Fibroblast of villous mesenchyme (primary cell): Measurements from ENCODE around the gene LRP1B. TPM values are rescaled to one million over a fixed set of nuclear protein-coding genes. Genes with fewer than 3 reads are reported as not detected.

Experiments used
- DNase-seq: peaks from one replicate; pipeline ENCODE4 v3.0.0-alpha.2; 2010; ENCODE audit warnings: low read depth
- H3K4me3 ChIP-seq: 2 replicates; pipeline ENCODE4 v1.5.1; 2011; ENCODE audit warnings: low read depth, mild to moderate bottlenecking, low read length
- total RNA-seq: library from RNA; depleted of rRNA; stranded (reverse); fragments of >200 nt; gene quantifications from 2 replicates; pipeline ENCODE4 v1.2.3, GENCODE V29; 2012
- TF ChIP-seq, protein P1 (sequence below): IDR thresholded peaks from 2 replicates; pipeline ENCODE4 v1.5.1; 2012; ENCODE audit warnings: low read depth, mild to moderate bottlenecking, low read length; ENCODE audit not compliant: insufficient read depth

The LRP1B gene
- total RNA-seq, 1 donor = 2.2 TPM

DNA sequence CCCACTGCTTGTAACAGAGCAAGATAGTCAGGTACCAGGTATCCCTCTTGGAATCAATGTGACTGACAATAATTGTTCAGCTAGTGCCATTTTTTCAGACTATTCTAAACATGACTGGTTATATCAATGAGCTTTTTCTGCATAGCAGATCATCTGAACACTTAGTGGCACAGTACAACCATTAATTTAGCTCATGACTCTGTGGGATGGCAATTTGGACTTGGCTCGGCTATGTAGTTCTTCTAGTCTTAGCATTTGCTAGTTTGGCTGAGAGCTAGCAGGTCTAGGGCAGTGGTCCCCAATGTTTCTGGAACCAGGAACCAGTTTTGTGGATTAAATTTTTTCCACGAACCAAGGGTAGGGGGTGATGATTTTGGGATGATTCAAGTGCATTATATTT, 1929.2 kb downstream of the LRP1B start:
- no peak overlapping the region for H3K4me3 ChIP-seq
- DNase-seq = no peak
- TF ChIP-seq, protein P1, sequence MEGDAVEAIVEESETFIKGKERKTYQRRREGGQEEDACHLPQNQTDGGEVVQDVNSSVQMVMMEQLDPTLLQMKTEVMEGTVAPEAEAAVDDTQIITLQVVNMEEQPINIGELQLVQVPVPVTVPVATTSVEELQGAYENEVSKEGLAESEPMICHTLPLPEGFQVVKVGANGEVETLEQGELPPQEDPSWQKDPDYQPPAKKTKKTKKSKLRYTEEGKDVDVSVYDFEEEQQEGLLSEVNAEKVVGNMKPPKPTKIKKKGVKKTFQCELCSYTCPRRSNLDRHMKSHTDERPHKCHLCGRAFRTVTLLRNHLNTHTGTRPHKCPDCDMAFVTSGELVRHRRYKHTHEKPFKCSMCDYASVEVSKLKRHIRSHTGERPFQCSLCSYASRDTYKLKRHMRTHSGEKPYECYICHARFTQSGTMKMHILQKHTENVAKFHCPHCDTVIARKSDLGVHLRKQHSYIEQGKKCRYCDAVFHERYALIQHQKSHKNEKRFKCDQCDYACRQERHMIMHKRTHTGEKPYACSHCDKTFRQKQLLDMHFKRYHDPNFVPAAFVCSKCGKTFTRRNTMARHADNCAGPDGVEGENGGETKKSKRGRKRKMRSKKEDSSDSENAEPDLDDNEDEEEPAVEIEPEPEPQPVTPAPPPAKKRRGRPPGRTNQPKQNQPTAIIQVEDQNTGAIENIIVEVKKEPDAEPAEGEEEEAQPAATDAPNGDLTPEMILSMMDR = no peak

DNA sequence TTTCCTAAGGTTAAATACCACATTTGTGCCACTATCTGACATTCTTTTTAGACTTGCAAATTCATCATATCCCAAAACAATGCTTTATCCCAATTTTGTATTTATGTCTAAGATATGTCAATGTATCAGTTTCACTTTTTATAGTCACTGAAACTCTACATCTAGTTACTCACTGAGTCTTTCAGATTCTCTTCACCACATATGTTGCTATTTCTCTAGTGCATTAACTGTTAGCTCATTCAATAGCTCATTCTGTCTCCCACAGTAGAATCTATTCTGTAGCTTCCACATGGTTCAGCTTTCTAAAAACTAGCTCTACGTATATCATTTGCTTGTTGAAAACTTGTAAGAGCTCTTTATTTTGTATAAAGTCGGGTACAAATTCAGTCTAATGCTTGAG, 1930.1 kb downstream of the LRP1B start:
- TF ChIP-seq, protein P1 = no peak
- no peak overlapping the region for H3K4me3 ChIP-seq
- no peak for DNase-seq

DNA sequence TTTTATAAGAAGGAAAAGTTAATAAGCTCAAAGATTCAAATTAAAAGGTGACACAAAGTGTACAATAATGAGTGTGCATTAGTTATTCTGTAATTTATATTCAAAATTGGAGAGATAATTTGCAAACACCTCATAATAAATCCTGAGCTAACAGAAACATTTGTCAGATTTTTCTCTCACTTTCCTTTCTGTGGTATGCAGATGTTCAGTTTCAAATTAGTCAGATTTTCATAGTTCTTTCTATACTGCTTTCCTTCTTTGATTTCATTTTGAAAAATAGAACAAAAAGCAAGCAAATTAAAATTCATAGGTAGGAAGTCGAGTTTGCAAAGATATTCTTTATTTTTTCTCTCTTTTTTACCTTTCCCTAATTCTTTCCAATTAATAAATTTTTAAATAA, 1930.5 kb downstream of the LRP1B start:
- no peak for DNase-seq
- TF ChIP-seq, protein P1 = no peak
- H3K4me3 ChIP-seq = no peak overlapping the region

DNA sequence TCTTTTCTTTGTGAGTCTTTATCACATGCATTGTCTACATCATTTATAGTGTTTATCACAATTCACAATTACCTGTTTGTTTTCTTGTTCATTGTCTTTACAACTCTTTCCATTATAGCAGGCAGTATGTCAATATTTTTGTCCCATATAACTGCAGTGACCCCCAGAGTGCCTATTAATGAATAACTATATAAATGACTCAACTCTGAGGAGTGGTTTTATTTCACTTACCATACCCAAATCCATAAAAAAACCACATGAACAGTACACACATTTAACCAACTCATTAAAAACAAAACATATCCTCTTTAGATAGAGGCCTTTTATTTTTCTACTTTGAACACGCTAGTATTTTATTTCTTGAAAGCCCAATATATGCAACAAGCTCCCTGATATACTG, 1931.5 kb downstream of the LRP1B start:
- H3K4me3 ChIP-seq = no peak overlapping the region
- TF ChIP-seq, protein P1 = no peak
- no peak for DNase-seq

DNA sequence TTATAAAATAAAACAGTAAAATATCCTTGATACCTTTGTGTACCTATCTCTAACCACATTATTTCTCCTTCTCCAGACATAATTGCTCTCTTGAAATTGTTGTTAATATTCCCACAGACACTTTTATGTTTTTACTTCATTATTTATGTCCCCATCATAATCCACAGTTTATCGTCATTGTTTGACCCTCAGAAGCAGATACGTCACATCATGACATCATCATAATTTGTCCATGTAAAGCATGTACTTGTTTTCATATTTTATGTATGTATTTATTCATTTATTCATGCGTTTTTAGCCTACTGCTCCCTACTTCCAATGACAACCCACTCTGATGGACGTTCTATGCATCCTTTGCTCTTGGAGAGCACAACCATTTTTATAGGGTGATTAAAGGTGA, 1943.7 kb downstream of the LRP1B start:
- no peak for DNase-seq
- no peak overlapping the region for H3K4me3 ChIP-seq
- TF ChIP-seq, protein P1 = no peak

DNA sequence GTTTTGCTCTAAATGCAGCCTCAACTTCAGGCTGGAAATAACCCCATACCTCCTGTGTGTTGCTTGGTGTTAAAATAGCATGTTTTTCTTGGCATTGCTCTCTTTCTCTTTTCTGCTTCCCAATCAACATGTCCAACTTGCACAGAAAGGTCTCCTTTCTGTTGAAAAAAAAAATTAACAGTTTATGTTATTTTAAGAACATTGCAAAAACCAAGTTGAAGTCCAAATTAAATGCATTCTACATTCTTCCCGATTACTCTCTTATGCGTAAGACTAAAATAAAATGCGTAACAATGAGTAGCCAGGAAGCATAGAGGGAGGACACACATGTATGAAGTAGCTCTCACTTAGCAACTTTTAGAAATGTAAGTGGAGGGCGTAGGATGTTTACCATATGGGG, 1944.5 kb downstream of the LRP1B start:
- TF ChIP-seq, protein P1 = no peak
- no peak overlapping the region for H3K4me3 ChIP-seq
- DNase-seq = no peak

DNA sequence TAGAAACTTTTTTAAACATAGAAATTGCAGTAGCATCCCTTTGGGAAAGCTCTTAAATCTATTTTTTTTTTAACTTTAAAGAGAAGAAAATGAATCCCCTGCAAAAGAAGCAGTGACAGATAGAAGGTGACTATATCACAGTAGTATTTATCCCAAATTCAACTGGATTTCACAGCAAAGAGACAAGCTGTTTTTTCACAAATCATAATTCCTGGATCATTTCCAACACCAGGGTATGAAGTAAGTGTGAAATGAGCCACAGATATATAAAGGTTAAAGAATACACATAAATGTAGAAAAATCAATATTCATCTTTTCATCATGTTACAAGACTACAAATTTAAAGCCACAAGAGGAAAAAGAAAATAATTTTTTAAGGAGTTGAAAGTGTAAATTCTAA, 1945.7 kb downstream of the LRP1B start:
- no peak for DNase-seq
- no peak overlapping the region for H3K4me3 ChIP-seq
- TF ChIP-seq, protein P1 = no peak
